K562 (cell line): ENCODE data around the gene WIPF2. TPM values are rescaled to one million over a fixed set of nuclear protein-coding genes. Genes with fewer than 3 reads are reported as not detected.

Experiments
- CBX3 ChIP-seq, 2 experiments: IDR thresholded peaks; 1 replicate in 1 of 2; 2 replicates in 1 of 2; pipeline ENCODE4 v1.6.1; 2012; ENCODE audit warnings: inconsistent platforms in 2 of 2, low read length in 2 of 2, borderline replicate concordance in 1 of 2, control low read depth in 1 of 2
- CHCHD3 ChIP-seq: fragments of 250-450 bp; sonication (Bioruptor Pico); IDR thresholded peaks from 2 replicates; pipeline ENCODE4 v2.1.2; 2022; ENCODE audit warnings: mild to moderate bottlenecking
- DMBX1 ChIP-seq: fragments of 250-450 bp; sonication (Bioruptor Pico); IDR thresholded peaks from 2 replicates; pipeline ENCODE4 v1.8.0; 2022; ENCODE audit warnings: inconsistent platforms, mild to moderate bottlenecking, moderate library complexity, borderline replicate concordance
- FOXK2 ChIP-seq, 2 experiments: fragments of 450-650 bp; IDR thresholded peaks in 1 of 2; conservative IDR thresholded peaks in 1 of 2; 2 replicates each; pipeline ENCODE4 v1.6.1; 2016; ENCODE audit warnings: low read depth in 2 of 2, mild to moderate bottlenecking in 1 of 2
- GABPA ChIP-seq: fragments of 200-800 bp; sonication (Bioruptor generic); conservative IDR thresholded peaks from 2 replicates; pipeline ENCODE4 v1.6.1; 2016; ENCODE audit warnings: low read depth, missing genetic modification characterization, missing compliant biosample characterization
- HBP1 ChIP-seq: fragments of 450-650 bp; formaldehyde crosslinking; IDR thresholded peaks from 2 replicates; pipeline ENCODE4 v1.4.0; 2022; ENCODE audit warnings: missing genetic modification characterization
- HEY1 ChIP-seq: fragments of 250-450 bp; sonication (Bioruptor Pico); IDR thresholded peaks from 2 replicates; pipeline ENCODE4 v1.5.0; 2020; ENCODE audit warnings: mild to moderate bottlenecking, moderate library complexity, borderline replicate concordance
- MAZ ChIP-seq, 2 experiments: fragments of 450-650 bp in 1 of 2; sonication (generic) in 1 of 2; formaldehyde crosslinking; IDR thresholded peaks in 1 of 2; conservative IDR thresholded peaks in 1 of 2; 2 replicates each; pipeline versions ENCODE4 v1.4.0 to v1.5.0; 2020; ENCODE audit warnings: mild to moderate bottlenecking in 1 of 2, missing genetic modification reagents in 1 of 2
- MTA3 ChIP-seq: fragments of 450-650 bp; formaldehyde crosslinking; IDR thresholded peaks from 2 replicates; pipeline ENCODE4 v1.6.1; 2017; ENCODE audit warnings: mild to moderate bottlenecking, borderline replicate concordance
- NCOA4 ChIP-seq: fragments of 450-650 bp; IDR thresholded peaks from 2 replicates; pipeline ENCODE4 v1.6.1; 2018; ENCODE audit warnings: mild to moderate bottlenecking; ENCODE audit not compliant: partially characterized antibody
- POLR2AphosphoS2 ChIP-seq: IDR thresholded peaks from 2 replicates; pipeline ENCODE4 v1.6.1; 2012; ENCODE audit warnings: low read length, improper control_type of control experiment
- POLR2H ChIP-seq: IDR thresholded peaks from 2 replicates; pipeline ENCODE4 v1.6.1; 2016; ENCODE audit warnings: missing genetic modification characterization, low read depth, mild to moderate bottlenecking, control low read depth, missing compliant biosample characterization, moderate library complexity
- RBM15 ChIP-seq: fragments of 200-400 bp; formaldehyde crosslinking; IDR thresholded peaks from 2 replicates; pipeline ENCODE4 v1.6.1; 2018; ENCODE audit warnings: mild to moderate bottlenecking, low read length, moderate library complexity; ENCODE audit not compliant: insufficient read depth
- RBM34 ChIP-seq: fragments of 200-400 bp; formaldehyde crosslinking; IDR thresholded peaks from 2 replicates; pipeline ENCODE4 v1.6.1; 2018; ENCODE audit warnings: low read length, borderline replicate concordance; ENCODE audit not compliant: insufficient read depth
- SIN3A ChIP-seq, 2 experiments: fragments of 150-350 bp in 1 of 2; IDR thresholded peaks; 2 replicates each; pipeline ENCODE4 v1.6.1; 2011 to 2016; ENCODE audit warnings: borderline replicate concordance in 2 of 2, low read depth in 2 of 2, low read length in 2 of 2, mild to moderate bottlenecking in 2 of 2, moderate library complexity in 2 of 2; ENCODE audit not compliant: control insufficient read depth in 1 of 2
- SMARCE1 ChIP-seq: fragments of 450-650 bp; IDR thresholded peaks from 2 replicates; pipeline ENCODE4 v1.7.1; 2016; ENCODE audit warnings: mild to moderate bottlenecking
- TBP ChIP-seq: optimal IDR thresholded peaks from 2 replicates; pipeline ENCODE3; 2011; ENCODE audit warnings: low read depth, low read length, improper control_type of control experiment
- TFAP4 ChIP-seq: sonication (generic); formaldehyde crosslinking; IDR thresholded peaks from 2 replicates; pipeline ENCODE4 v1.8.0; 2022; ENCODE audit warnings: missing genetic modification reagents, mild to moderate bottlenecking, moderate library complexity, borderline replicate concordance
- YY1 ChIP-seq, 3 experiments: IDR thresholded peaks; 2 replicates each; pipeline ENCODE4 v1.6.1; 2011; ENCODE audit warnings: low read length in 2 of 3, mild to moderate bottlenecking in 2 of 3, moderate library complexity in 2 of 3, borderline replicate concordance in 1 of 3, control low read depth in 1 of 3, low read depth in 1 of 3; ENCODE audit not compliant: insufficient read depth in 3 of 3, insufficient replicate concordance in 2 of 3, control insufficient read depth in 1 of 3, insufficient read length in 1 of 3; ENCODE audit errors: extremely low read depth in 1 of 3
- ZFP1 ChIP-seq: fragments of 450-650 bp; formaldehyde crosslinking; IDR thresholded peaks from 2 replicates; pipeline ENCODE4 v1.4.0; 2020; ENCODE audit warnings: mild to moderate bottlenecking, mixed read lengths
- ZNF174 ChIP-seq: fragments of 250-450 bp; sonication (Bioruptor Pico); IDR thresholded peaks from 2 replicates; pipeline ENCODE4 v1.4.0; 2020; ENCODE audit warnings: mild to moderate bottlenecking
- ZNF512 ChIP-seq: IDR thresholded peaks from 2 replicates; pipeline ENCODE4 v1.6.1; 2016; ENCODE audit warnings: missing genetic modification characterization, missing compliant biosample characterization
- polyA plus RNA-seq, 8 experiments: library from polyadenylated mRNA; depleted of rRNA in 4 of 8; stranded (reverse) in 5 of 8; unstranded in 3 of 8; fragments of >200 nt; fragmentation: Nextera tagmentation in 2 of 8; fragmentation: Illumina TruSeq in 1 of 8; extraction: Ambion mirVana in 2 of 8; extraction: Trizol in 1 of 8; gene quantifications; 2 replicates each; pipeline versions ENCODE4 v1.2.1 to v1.2.3, GENCODE V29; 2011 to 2014; ENCODE audit warnings: inconsistent platforms in 1 of 8, missing spikeins in 1 of 8
- total RNA-seq, 7 experiments: library from RNA; depleted of rRNA in 6 of 7; stranded (reverse); fragments of >200 nt in 6 of 7; fragmentation: Illumina TruSeq in 2 of 7; extraction: Trizol in 2 of 7; gene quantifications; 2 replicates each; pipeline versions ENCODE4 v1.2.1 to v1.2.3, GENCODE V29; 2011 to 2021; ENCODE audit warnings: low replicate concordance in 1 of 7

Gene WIPF2
- total and polyA plus RNA-seq, 9 of the 15 experiments (the other 6 are each of a cell fraction or from before 2014, with no cell fraction given), result 3.6 to 15.0 (median 5.3) TPM

GRCh38 chr17:40287494-40288369, 68.6 kb downstream of the WIPF2 start, which contains the start of gene CDC6 (continued):
- TF ChIP-seq MTA3 (peak; percentile 78; the same call in 1 of the 2 replicates), FOXK2 (conservative IDR thresholded peaks at IDR 0.05 in 1 of 2, IDR thresholded peaks at IDR 0.05 in 1 of 2; ENCODE audit: low read depth in 2 of 2) (peak; percentile 64 to 76; a peak in 3 of 4 replicates), HBP1 (CRISPR knock-in tag) (peak; percentile 86), ZNF174 (CRISPR knock-in tag) (no peak), ZNF512 (tag) (no peak), HEY1 (CRISPR knock-in tag) (no peak), POLR2H (peak; percentile 94), NCOA4 (no peak), SMARCE1 (no peak), RBM15 (no peak), DMBX1 (CRISPR knock-in tag) (no peak), GABPA (tag) (peak; percentile 79), TBP (peak; percentile 93), YY1 (IDR thresholded peaks at IDR 0.05; ENCODE audit: borderline replicate concordance in 1 of 3, control insufficient read depth in 1 of 3, extremely low read depth in 1 of 3, insufficient read depth in 3 of 3, insufficient read length in 1 of 3, insufficient replicate concordance in 2 of 3, low read depth in 1 of 3, low read length in 2 of 3) (peak in 1 of 3 experiments; percentile 73), CBX3 (IDR thresholded peaks at IDR 0.05; ENCODE audit: borderline replicate concordance in 1 of 2, low read length in 2 of 2) (peak in 1 of 2 experiments; percentile 40; a peak in 1 of 3 replicates), SIN3A (IDR thresholded peaks at IDR 0.05; ENCODE audit: borderline replicate concordance in 2 of 2, control insufficient read depth in 1 of 2, low read depth in 2 of 2, low read length in 2 of 2) (peak; percentile 54 to 94; a peak in 3 of 4 replicates), TFAP4 (peak; percentile 68; the same call in 1 of the 2 replicates), POLR2AphosphoS2 (peak; percentile 81; the same call in 1 of the 2 replicates), ZFP1 (no peak), RBM34 (no peak), MAZ (CRISPR knock-in tag; conservative IDR thresholded peaks at IDR 0.05 in 1 of 2, IDR thresholded peaks at IDR 0.05 in 1 of 2) (peak; percentile 29 to 73; a peak in 1 of 4 replicates), CHCHD3 (0 out of 2 replicates have a peak, but pooled peaks have one; percentile 48)
